Endodermal cell (in vitro differentiated cells): ENCODE results near the gene KRT7. TPM values are rescaled to one million over a fixed set of nuclear protein-coding genes. Genes with fewer than 3 reads are reported as not detected.
A peak's percentile ranks its signal among the peaks of the same experiment; 100 is the strongest.

ENCODE experiments used
- DNase-seq: peaks from one replicate; pipeline ENCODE4 v3.0.0-alpha.2; 2017
- H3K27ac ChIP-seq: 2 replicates; pipeline ENCODE4 v1.5.1; 2013; ENCODE audit warnings: mild to moderate bottlenecking, low read depth, low read length, moderate library complexity
- H3K27me3 ChIP-seq: 2 replicates; pipeline ENCODE4 v1.6.1; 2013; ENCODE audit warnings: mild to moderate bottlenecking, low read length, moderate library complexity; ENCODE audit not compliant: insufficient read depth, control insufficient read depth, poor library complexity, severe bottlenecking
- H3K36me3 ChIP-seq: 2 replicates; pipeline ENCODE4 v1.7.0; 2013; ENCODE audit warnings: mild to moderate bottlenecking, low read length, moderate library complexity; ENCODE audit not compliant: control insufficient read depth, insufficient read depth
- H3K4me1 ChIP-seq: one replicate; pipeline ENCODE4 v1.7.0; 2013; ENCODE audit warnings: low read length; ENCODE audit not compliant: control insufficient read depth, insufficient read depth
- H3K4me3 ChIP-seq: 2 replicates; pipeline ENCODE4 v1.5.1; 2013; ENCODE audit warnings: mild to moderate bottlenecking, low read length, moderate library complexity
- H3K9ac ChIP-seq: 2 replicates; pipeline ENCODE4 v1.6.1; 2013; ENCODE audit warnings: mild to moderate bottlenecking, low read length, moderate library complexity; ENCODE audit not compliant: poor library complexity, severe bottlenecking; ENCODE audit errors: extremely low read depth
- H3K9me3 ChIP-seq: 2 replicates; pipeline ENCODE4 v1.6.1; 2013; ENCODE audit warnings: mild to moderate bottlenecking, low read length, moderate library complexity; ENCODE audit not compliant: control insufficient read depth
- H3K27ac Mint-ChIP-seq: 2 replicates; pipeline ENCODE4 v1.8.0; 2020; ENCODE audit warnings: mixed read lengths
- H3K27me3 Mint-ChIP-seq: 2 replicates; pipeline ENCODE4 v1.8.0; 2021; ENCODE audit warnings: mild to moderate bottlenecking, mixed read lengths; ENCODE audit not compliant: insufficient read depth
- H3K36me3 Mint-ChIP-seq: 2 replicates; pipeline ENCODE4 v1.8.0; 2020; ENCODE audit warnings: low read depth, mixed read lengths
- H3K4me1 Mint-ChIP-seq: 2 replicates; pipeline ENCODE4 v1.8.0; 2020; ENCODE audit warnings: mixed read lengths
- H3K4me3 Mint-ChIP-seq: 2 replicates; pipeline ENCODE4 v1.8.0; 2020; ENCODE audit warnings: mild to moderate bottlenecking, moderate library complexity, mixed read lengths
- H3K9me3 Mint-ChIP-seq: 2 replicates; pipeline ENCODE4 v1.8.0; 2020; ENCODE audit warnings: mild to moderate bottlenecking, mixed read lengths
- CTCF ChIP-seq: fragments of 200-600 bp; sonication (generic); conservative IDR thresholded peaks from 2 replicates; pipeline ENCODE4 v1.5.0; 2021; ENCODE audit warnings: antibody characterized with exemption, mild to moderate bottlenecking
- WGBS, 2 experiments: methylation state at CpG; one replicate each; pipeline versions ENCODE4 v1.1.5 to v1.1.7; 2013; ENCODE audit warnings: missing lambda C conversion rate in 2 of 2, mixed read lengths in 1 of 2; ENCODE audit not compliant: insufficient coverage in 1 of 2, insufficient read length in 1 of 2; 5-methylcytosine and 5-hydroxymethylcytosine counted together
- total RNA-seq, 2 donors: library from RNA; stranded (reverse); fragmentation: NEBNext Ultra II Directional in 1 of 2; extraction: Animal tissue kit (Norgen Biotek cat#: 25700) in 1 of 2; gene quantifications; 2 replicates in 1 of 2; 3 replicates in 1 of 2; pipeline ENCODE4 v1.2.1, GENCODE V29; 2021

The KRT7 gene
- total RNA-seq, 2 donors from 2014 or later, result 1.5 TPM; not detected in 1

- peaks cover 12% of the 10 kb centered on the region for H3K27me3 Mint-ChIP-seq
- H3K27ac Mint-ChIP-seq, result no peak overlapping the region
- no peak for TF ChIP-seq CTCF
- Histone ChIP-seq H3K4me3 (no peak overlapping the region), H3K4me1 (no peaks in the 10 kb centered on the region), H3K9me3 (no peaks in the 10 kb centered on the region), H3K27me3 (peaks cover 26% of the 10 kb centered on the region), H3K36me3 (no peaks in the 10 kb centered on the region), H3K9ac (no peak overlapping the region), H3K27ac (no peak overlapping the region)
- H3K4me1 Mint-ChIP-seq, result no peaks in the 10 kb centered on the region
- no peaks in the 10 kb centered on the region for H3K36me3 Mint-ChIP-seq
- H3K4me3 Mint-ChIP-seq, result no peak overlapping the region
- DNase-seq, result peak; percentile 26
- WGBS, 2 experiments, result 93 to 100% methylated on average over 3 of the region's 3 CpGs
- H3K9me3 Mint-ChIP-seq, result no peaks in the 10 kb centered on the region
Observed at GRCh38 chr12:52220477-52220876, 12.6 kb upstream of the KRT7 start.

- DNase-seq, result no peak
- Mint-ChIP-seq H3K4me1 (no peaks in the 10 kb centered on the region), H3K4me3 (no peak overlapping the region), H3K27ac (no peak overlapping the region), H3K36me3 (no peaks in the 10 kb centered on the region), H3K9me3 (no peaks in the 10 kb centered on the region), H3K27me3 (peaks cover 15% of the 10 kb centered on the region)
- H3K27me3 ChIP-seq, result peaks cover 29% of the 10 kb centered on the region
- TF ChIP-seq CTCF, result no peak
- no peaks in the 10 kb centered on the region for H3K9me3 ChIP-seq
- no peak overlapping the region for H3K9ac ChIP-seq
- H3K4me1 ChIP-seq, result no peaks in the 10 kb centered on the region
- no peak overlapping the region for H3K4me3 ChIP-seq
- 98 to 100% methylated on average over 1 to 3 of the region's 4 CpGs for WGBS, 2 experiments
- H3K36me3 ChIP-seq, result no peaks in the 10 kb centered on the region
- H3K27ac ChIP-seq, result no peak overlapping the region
Observed at GRCh38 chr12:52221070-52221781, 11.8 kb upstream of the KRT7 start.

- H3K36me3 ChIP-seq, result no peaks in the 10 kb centered on the region
- no peak overlapping the region for H3K27ac ChIP-seq
- Mint-ChIP-seq H3K4me1 (no peaks in the 10 kb centered on the region), H3K27me3 (peaks cover 21% of the 10 kb centered on the region), H3K4me3 (no peak overlapping the region), H3K9me3 (no peaks in the 10 kb centered on the region), H3K27ac (no peak overlapping the region), H3K36me3 (no peaks in the 10 kb centered on the region)
- TF ChIP-seq CTCF, result peak; percentile 94
- H3K9ac ChIP-seq, result no peak overlapping the region
- H3K9me3 ChIP-seq, result no peaks in the 10 kb centered on the region
- no peaks in the 10 kb centered on the region for H3K4me1 ChIP-seq
- no peak overlapping the region for H3K4me3 ChIP-seq
- 16 to 24% methylated on average over 7 to 8 of the region's 8 CpGs for WGBS, 2 experiments
- peak; percentile 99 for DNase-seq
- peaks cover 33% of the 10 kb centered on the region for H3K27me3 ChIP-seq
Observed at GRCh38 chr12:52221912-52222457, 11.1 kb upstream of the KRT7 start.
